Measurements from ENCODE around the gene SDR42E1. TPM values are rescaled to one million over a fixed set of nuclear protein-coding genes. Genes with fewer than 3 reads are reported as not detected.

Gene SDR42E1
- total and polyA plus RNA-seq, 2 of the 8 experiments (the other 6 are each of a cell fraction or from before 2014, with no cell fraction given): 0.03 TPM; not detected in 1

DNA sequence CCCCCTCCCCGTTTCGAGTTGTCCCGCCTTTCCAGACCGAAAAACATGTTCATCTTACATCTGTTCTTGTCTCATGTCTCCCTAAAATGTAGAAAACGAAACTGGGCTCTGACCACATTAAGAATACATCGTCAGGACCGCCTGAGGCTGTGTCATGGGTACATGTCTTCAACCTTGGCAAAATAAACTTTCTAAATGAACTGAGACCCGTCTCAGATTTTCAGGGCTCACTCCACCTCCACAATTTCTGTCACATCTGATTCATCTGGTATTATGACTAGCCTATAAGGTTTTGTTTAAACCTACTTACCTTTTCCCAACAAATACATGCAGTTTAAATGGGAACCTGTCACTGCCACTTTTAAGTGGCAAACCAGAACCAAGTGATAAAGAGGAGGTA, 621 bp downstream of the SDR42E1 start:
- H3K4ac ChIP-seq (replicated peaks; ENCODE audit: insufficient read length, low read depth, low read length): no peak overlapping the region
- no peak for TF ChIP-seq JUN (IDR thresholded peaks at IDR 0.05; ENCODE audit: low read depth, low read length)
- TF ChIP-seq SP4 (IDR thresholded peaks at IDR 0.05; ENCODE audit: low read length): no peak
- TF ChIP-seq FOSL1 (IDR thresholded peaks at IDR 0.05; ENCODE audit: insufficient read depth, low read depth, low read length): no peak
- no peak for TF ChIP-seq HDAC2 (IDR thresholded peaks at IDR 0.05; ENCODE audit: borderline replicate concordance in 1 of 2, low read depth in 2 of 2, low read length in 2 of 2)
- no peak for TF ChIP-seq BACH1 (IDR thresholded peaks at IDR 0.05; ENCODE audit: low read length)
- TF ChIP-seq, protein P1, sequence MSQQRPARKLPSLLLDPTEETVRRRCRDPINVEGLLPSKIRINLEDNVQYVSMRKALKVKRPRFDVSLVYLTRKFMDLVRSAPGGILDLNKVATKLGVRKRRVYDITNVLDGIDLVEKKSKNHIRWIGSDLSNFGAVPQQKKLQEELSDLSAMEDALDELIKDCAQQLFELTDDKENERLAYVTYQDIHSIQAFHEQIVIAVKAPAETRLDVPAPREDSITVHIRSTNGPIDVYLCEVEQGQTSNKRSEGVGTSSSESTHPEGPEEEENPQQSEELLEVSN (IDR thresholded peaks at IDR 0.05): no peak
- no peak for TF ChIP-seq RNF2 (IDR thresholded peaks at IDR 0.05; ENCODE audit: borderline replicate concordance, low read depth, low read length, missing control alignments, poor library complexity, severe bottlenecking)
- no peak for TF ChIP-seq RAD21 (IDR thresholded peaks at IDR 0.05 in 1 of 2, conservative IDR thresholded peaks at IDR 0.05 in 1 of 2; ENCODE audit: low read depth in 2 of 2, low read length in 2 of 2)
- no peak for TF ChIP-seq EZH2 (IDR thresholded peaks at IDR 0.05; ENCODE audit: low read depth, low read length, severe bottlenecking)
- no peak for TF ChIP-seq JUND (IDR thresholded peaks at IDR 0.05; ENCODE audit: low read length)
- TF ChIP-seq RXRA (IDR thresholded peaks at IDR 0.05; ENCODE audit: insufficient read depth, low read depth, low read length): no peak
- no peak for TF ChIP-seq CHD2 (IDR thresholded peaks at IDR 0.05; ENCODE audit: low read length)
- TF ChIP-seq ZNF274 (IDR thresholded peaks at IDR 0.05; ENCODE audit: borderline replicate concordance, extremely low read depth, low read length): no peak

More for the DNA sequence above, 621 bp downstream of the SDR42E1 start:
- Histone ChIP-seq H2BK20ac (ENCODE audit: low read length) (no peak overlapping the region), H3K9me3 (ENCODE audit: insufficient read depth in 2 of 2, low read depth in 1 of 2, low read length in 1 of 2) (peaks cover 22 to 39% of the 10 kb centered on the region in 2 experiments), H4K20me1 (replicated peaks in 1 of 2; ENCODE audit: control insufficient read depth in 1 of 2, insufficient read depth in 2 of 2, low read length in 2 of 2) (no peaks in the 10 kb centered on the region), H2BK5ac (ENCODE audit: low read depth, low read length) (no peak overlapping the region), H3K4me1 (replicated peaks in 1 of 4; ENCODE audit: control insufficient read depth in 3 of 4, insufficient read depth in 4 of 4, low read length in 3 of 4) (no peaks in the 10 kb centered on the region), H2AK5ac (ENCODE audit: low read depth, low read length) (no peak overlapping the region), H2BK120ac (replicated peaks; ENCODE audit: low read depth, low read length) (no peak overlapping the region), H3K18ac (ENCODE audit: extremely low read depth, low read length) (no peak overlapping the region), H3K79me1 (ENCODE audit: low read depth, low read length) (no peaks in the 10 kb centered on the region), H3K36me3 (ENCODE audit: control insufficient read depth in 2 of 4, insufficient read depth in 4 of 4, low read length in 3 of 4) (no peaks in the 10 kb centered on the region), H4K8ac (ENCODE audit: extremely low read depth, insufficient read depth, low read length) (no peak overlapping the region), H3K27me3 (replicated peaks in 1 of 4; ENCODE audit: control insufficient read depth in 3 of 4, extremely low read depth in 1 of 4, insufficient read depth in 3 of 4, low read length in 3 of 4) (no peaks in the 10 kb centered on the region), H3K56ac (replicated peaks; ENCODE audit: insufficient read length, low read depth, low read length) (no peak overlapping the region), H2BK12ac (ENCODE audit: low read depth, low read length) (no peak overlapping the region), H3K23me2 (ENCODE audit: low read depth, low read length) (no peaks in the 10 kb centered on the region), H4K91ac (replicated peaks; ENCODE audit: insufficient read length, low read length) (no peak overlapping the region), H4K5ac (ENCODE audit: insufficient read length, low read depth, low read length) (no peak overlapping the region), H3K4me2 (ENCODE audit: insufficient read depth in 1 of 2, low read depth in 2 of 2, low read length in 2 of 2) (no peak overlapping the region), H2AFZ (ENCODE audit: low read length) (no peak overlapping the region), H3K79me2 (ENCODE audit: control insufficient read depth in 1 of 2, insufficient read depth in 2 of 2, low read length in 2 of 2) (no peaks in the 10 kb centered on the region), H3K9ac (replicated peaks in 1 of 4; ENCODE audit: extremely low read depth in 1 of 4, low read depth in 3 of 4, low read length in 3 of 4) (no peak overlapping the region), H3K4me3 (ENCODE audit: extremely low read depth in 1 of 4, insufficient read depth in 2 of 4, low read depth in 3 of 4, low read length in 4 of 4) (no peak overlapping the region), H3K23ac (ENCODE audit: insufficient read length) (no peak overlapping the region), H3K14ac (ENCODE audit: insufficient read length) (no peak overlapping the region), H3K27ac (ENCODE audit: low read depth, low read length) (no peak overlapping the region), H2BK15ac (ENCODE audit: low read length) (no peak overlapping the region)
- POLR2A ChIA-PET (ENCODE audit: partially characterized antibody): no interaction called here
- FAIRE-seq (no peak), DNase-seq (ENCODE audit: low read depth in 1 of 2, low spot score in 2 of 2) (no peak)
- CTCF ChIA-PET (ENCODE audit: partially characterized antibody): interaction anchor here (1.3 kb wide), 1 partner anchor 71 kb away, joined by 4 read pairs; no protein-coding TSS in a partner anchor
- 86% methylated on average over 8 of the region's 8 CpGs; no CpG with 5 or more reads in 1 of the 2 experiments for WGBS, 2 experiments (ENCODE audit: extremely low coverage in 1 of 2, insufficient coverage in 1 of 2, insufficient read length in 1 of 2, insufficient replicate concordance in 2 of 2, low coverage in 1 of 2, low lambda C conversion rate in 2 of 2, missing lambda C conversion rate in 1 of 2)

Data from H1 (cell line).